ENCODE results near the gene GPER1.

GPER1 gene

GRCh38 chr7:1096156-1097119 is 8.5 kb downstream of the GPER1 start:
- no peak for TF ChIP-seq CTCF (IDR thresholded peaks at IDR 0.05; ENCODE audit: borderline replicate concordance, insufficient read depth, low read depth, low read length)
- no peak overlapping the region for H3K4me3 ChIP-seq (ENCODE audit: low read depth, low read length)

GRCh38 chr7:1097120-1097504 is 9.2 kb downstream of the GPER1 start:
- no peak overlapping the region for H3K4me3 ChIP-seq (ENCODE audit: low read depth, low read length)
- no peak for TF ChIP-seq CTCF (IDR thresholded peaks at IDR 0.05; ENCODE audit: borderline replicate concordance, insufficient read depth, low read depth, low read length)

- no peak overlapping the region for H3K4me3 ChIP-seq (ENCODE audit: low read depth, low read length)
- TF ChIP-seq CTCF (IDR thresholded peaks at IDR 0.05; ENCODE audit: borderline replicate concordance, insufficient read depth, low read depth, low read length): no peak
These were observed 10.6 kb downstream of the GPER1 start for GRCh38 chr7:1098243-1099153.

GRCh38 chr7:1099154-1099542 is 11.2 kb downstream of the GPER1 start:
- TF ChIP-seq CTCF (IDR thresholded peaks at IDR 0.05; ENCODE audit: borderline replicate concordance, insufficient read depth, low read depth, low read length): no peak
- H3K4me3 ChIP-seq (ENCODE audit: low read depth, low read length): no peak overlapping the region

GRCh38 chr7:1099637-1100036 is 11.7 kb downstream of the GPER1 start:
- no peak for TF ChIP-seq CTCF (IDR thresholded peaks at IDR 0.05; ENCODE audit: borderline replicate concordance, insufficient read depth, low read depth, low read length)
- no peak overlapping the region for H3K4me3 ChIP-seq (ENCODE audit: low read depth, low read length)

GRCh38 chr7:1100386-1100785 is 12.5 kb downstream of the GPER1 start:
- TF ChIP-seq CTCF (IDR thresholded peaks at IDR 0.05; ENCODE audit: borderline replicate concordance, insufficient read depth, low read depth, low read length): no peak
- H3K4me3 ChIP-seq (ENCODE audit: low read depth, low read length): no peak overlapping the region

Measured in GM12875 (cell line).